Measurements from ENCODE around the gene ASCL1.

ASCL1 gene

GRCh38 chr12:102950107-102950949 lies 7.1 kb upstream of the ASCL1 start:
- CTCF ChIA-PET = interaction anchor here (0.5 to 8.0 kb wide), 9 partner anchors 14 to 1195 kb away, joined by 3 to 77 read pairs (median 3); no protein-coding TSS in a partner anchor
- Histone ChIP-seq H3K4me1 (ENCODE audit: control insufficient read depth, insufficient read depth, low read length) (no peaks in the 10 kb centered on the region), H3K9me3 (ENCODE audit: control insufficient read depth, insufficient read depth, low read depth, low read length) (no peaks in the 10 kb centered on the region), H3K4me3 (ENCODE audit: low read depth, low read length) (no peak overlapping the region), H3K36me3 (ENCODE audit: control insufficient read depth in 2 of 2, insufficient read depth in 1 of 2, low read length in 2 of 2) (no peaks in the 10 kb centered on the region), H3K27ac (ENCODE audit: extremely low read depth, low read depth, low read length) (no peak overlapping the region)
- POLR2A ChIA-PET = no interaction called here
- TF ChIP-seq ZNF302 (tag by site-specific recombination; IDR thresholded peaks at IDR 0.05; ENCODE audit: low read depth) (no peak), ZNF335 (tag by site-specific recombination; conservative IDR thresholded peaks at IDR 0.05) (no peak), ZNF791 (tag by site-specific recombination; IDR thresholded peaks at IDR 0.05) (no peak), MEIS1 (CRISPR knock-in tag; IDR thresholded peaks at IDR 0.05; ENCODE audit: borderline replicate concordance) (no peak), TRIM28 (IDR thresholded peaks at IDR 0.05; ENCODE audit: borderline replicate concordance, low read length) (no peak)

- Histone ChIP-seq H3K9me3 (ENCODE audit: control insufficient read depth, insufficient read depth, low read depth, low read length) (no peaks in the 10 kb centered on the region), H3K27ac (ENCODE audit: extremely low read depth, low read depth, low read length) (no peak overlapping the region), H3K4me3 (ENCODE audit: low read depth, low read length) (no peak overlapping the region), H3K4me1 (ENCODE audit: control insufficient read depth, insufficient read depth, low read length) (no peaks in the 10 kb centered on the region), H3K36me3 (ENCODE audit: control insufficient read depth in 2 of 2, insufficient read depth in 1 of 2, low read length in 2 of 2) (no peaks in the 10 kb centered on the region)
- POLR2A ChIA-PET = no interaction called here
- no peak for TF ChIP-seq KLF17 (tag by site-specific recombination; IDR thresholded peaks at IDR 0.05)
- CTCF ChIA-PET = interaction anchor here (0.6 to 8.0 kb wide), 4 partner anchors 383 to 1196 kb away, joined by 3 to 77 read pairs (median 3); no protein-coding TSS in a partner anchor
Measured at GRCh38 chr12:102950950-102951619, 6.4 kb upstream of the ASCL1 start.

- Histone ChIP-seq H3K4me3 (ENCODE audit: low read depth, low read length) (no peak overlapping the region), H3K27ac (ENCODE audit: extremely low read depth, low read depth, low read length) (no peak overlapping the region), H3K9me3 (ENCODE audit: control insufficient read depth, insufficient read depth, low read depth, low read length) (no peaks in the 10 kb centered on the region), H3K36me3 (ENCODE audit: control insufficient read depth in 2 of 2, insufficient read depth in 1 of 2, low read length in 2 of 2) (no peaks in the 10 kb centered on the region), H3K4me1 (ENCODE audit: control insufficient read depth, insufficient read depth, low read length) (no peaks in the 10 kb centered on the region)
- ChIA-PET CTCF (interaction anchor here (8.0 kb wide), 1 partner anchor 596 kb away, joined by 77 read pairs; no protein-coding TSS in a partner anchor), POLR2A (no interaction called here)
- no peak for TF ChIP-seq HOXC10 (CRISPR knock-in tag; IDR thresholded peaks at IDR 0.05)
- no peak for TF ChIP-seq ZNF658 (tag by site-specific recombination; IDR thresholded peaks at IDR 0.05)
- no peak for TF ChIP-seq ZNF266 (tag by site-specific recombination; IDR thresholded peaks at IDR 0.05; ENCODE audit: low read depth)
- no peak for TF ChIP-seq ZNF501 (tag by site-specific recombination; IDR thresholded peaks at IDR 0.05)
- TF ChIP-seq ZBTB20 (tag by site-specific recombination; IDR thresholded peaks at IDR 0.05) = no peak
- no peak for TF ChIP-seq TCF7L2 (IDR thresholded peaks at IDR 0.05; ENCODE audit: borderline replicate concordance, low read depth, low read length)
- TF ChIP-seq ZNF707 (tag by site-specific recombination; IDR thresholded peaks at IDR 0.05) = no peak
- TF ChIP-seq HOXA7 (CRISPR knock-in tag; IDR thresholded peaks at IDR 0.05; ENCODE audit: borderline replicate concordance) = no peak
- no peak for TF ChIP-seq ZNF76 (tag by site-specific recombination; IDR thresholded peaks at IDR 0.05; ENCODE audit: borderline replicate concordance, low read depth)
- TF ChIP-seq ZNF280C (tag by site-specific recombination; IDR thresholded peaks at IDR 0.05) = no peak
- no peak for TF ChIP-seq KLF16 (tag by site-specific recombination; IDR thresholded peaks at IDR 0.05)
- TF ChIP-seq ZBTB11 (tag by site-specific recombination; conservative IDR thresholded peaks at IDR 0.05; ENCODE audit: low read depth) = no peak
- TF ChIP-seq ZNF610 (tag by site-specific recombination; IDR thresholded peaks at IDR 0.05; ENCODE audit: borderline replicate concordance) = no peak
- no peak for TF ChIP-seq ATF2 (tag by site-specific recombination; IDR thresholded peaks at IDR 0.05; ENCODE audit: low read depth)
- no peak for TF ChIP-seq GLI4 (tag by site-specific recombination; IDR thresholded peaks at IDR 0.05)
Measured at GRCh38 chr12:102951841-102952240, 5.6 kb upstream of the ASCL1 start.

Data from HEK293 (cell line).